H9 (cell line): ENCODE data around the gene FOXL1. TPM values are rescaled to one million over a fixed set of nuclear protein-coding genes. Genes with fewer than 3 reads are reported as not detected.

Source experiments
- DNase-seq: peaks from one replicate; pipeline ENCODE4 v3.0.0-alpha.2; 2017
- H2AFZ ChIP-seq: one replicate; pipeline ENCODE4 v1.6.1; 2013; ENCODE audit warnings: mild to moderate bottlenecking, low read length, control low read depth, moderate library complexity
- H2AK5ac ChIP-seq: 2 replicates; pipeline ENCODE4 v1.6.1; 2013; ENCODE audit warnings: low read length, control low read depth, mixed read lengths; ENCODE audit not compliant: insufficient read length
- H2BK120ac ChIP-seq: one replicate; pipeline ENCODE4 v1.6.1; 2013; ENCODE audit warnings: low read depth, mild to moderate bottlenecking, low read length, control low read depth, inconsistent platforms; ENCODE audit not compliant: poor library complexity, severe bottlenecking
- H2BK12ac ChIP-seq: 2 replicates; pipeline ENCODE4 v1.6.1; 2013; ENCODE audit warnings: low read length, control low read depth, mixed read lengths, low read depth; ENCODE audit not compliant: insufficient read length
- H2BK15ac ChIP-seq: 2 replicates; pipeline ENCODE4 v1.6.1; 2013; ENCODE audit warnings: low read depth, low read length, control low read depth
- H2BK20ac ChIP-seq: one replicate; pipeline ENCODE4 v1.6.1; 2013; ENCODE audit warnings: low read depth, mild to moderate bottlenecking, low read length, control low read depth, inconsistent platforms; ENCODE audit not compliant: poor library complexity, severe bottlenecking
- H2BK5ac ChIP-seq: 2 replicates; pipeline ENCODE4 v1.6.1; 2013; ENCODE audit warnings: low read length, control low read depth, mixed read lengths; ENCODE audit not compliant: insufficient read length
- H3K14ac ChIP-seq: 2 replicates; pipeline ENCODE4 v1.6.1; 2013; ENCODE audit warnings: low read length, control low read depth; ENCODE audit not compliant: insufficient read depth
- H3K18ac ChIP-seq: 2 replicates; pipeline ENCODE4 v1.6.1; 2013; ENCODE audit warnings: low read depth, mild to moderate bottlenecking, mixed read lengths, low read length, control low read depth; ENCODE audit not compliant: insufficient read length
- H3K23ac ChIP-seq: 2 replicates; pipeline ENCODE4 v1.6.1; 2013; ENCODE audit warnings: low read length, control low read depth, mixed read lengths, low read depth; ENCODE audit not compliant: insufficient read length
- H3K23me2 ChIP-seq: 2 replicates; pipeline ENCODE4 v1.6.1; 2013; ENCODE audit warnings: low read depth, mild to moderate bottlenecking, mixed read lengths, low read length, control low read depth; ENCODE audit not compliant: insufficient read length, poor library complexity, severe bottlenecking
- H3K27ac ChIP-seq: 2 replicates; pipeline ENCODE4 v1.5.1; 2013; ENCODE audit warnings: low read length, control low read depth, mixed read lengths, low read depth; ENCODE audit not compliant: insufficient read length
- H3K27me3 ChIP-seq: 2 replicates; pipeline ENCODE4 v1.6.1; 2013; ENCODE audit warnings: low read length, control low read depth, inconsistent platforms; ENCODE audit not compliant: insufficient read depth
- H3K4ac ChIP-seq: 2 replicates; pipeline ENCODE4 v1.6.1; 2013; ENCODE audit warnings: low read depth, mild to moderate bottlenecking, control low read depth, inconsistent platforms, low read length, moderate library complexity
- H3K4me1 ChIP-seq: 2 replicates; pipeline ENCODE4 v1.6.1; 2013; ENCODE audit warnings: low read length, control low read depth, inconsistent platforms; ENCODE audit not compliant: insufficient read depth
- H3K4me2 ChIP-seq: 2 replicates; pipeline ENCODE4 v1.6.1; 2013; ENCODE audit warnings: low read length, control low read depth, mixed read lengths; ENCODE audit not compliant: insufficient read length, insufficient read depth
- H3K56ac ChIP-seq: 2 replicates; pipeline ENCODE4 v1.6.1; 2013; ENCODE audit warnings: low read depth, mild to moderate bottlenecking, mixed read lengths, low read length, control low read depth; ENCODE audit not compliant: insufficient read length
- H3K79me1 ChIP-seq: 2 replicates; pipeline ENCODE4 v1.6.1; 2013; ENCODE audit warnings: low read depth, mild to moderate bottlenecking, moderate library complexity, low read length, control low read depth, inconsistent platforms; ENCODE audit not compliant: insufficient read depth, poor library complexity, severe bottlenecking
- H3K79me2 ChIP-seq: 2 replicates; pipeline ENCODE4 v1.6.1; 2013; ENCODE audit warnings: low read length, control low read depth, inconsistent platforms; ENCODE audit not compliant: insufficient read depth
- H3K9ac ChIP-seq: 2 replicates; pipeline ENCODE4 v1.6.1; 2013; ENCODE audit warnings: low read length, control low read depth, mixed read lengths; ENCODE audit not compliant: insufficient read length; ENCODE audit errors: extremely low read depth
- H3K9me3 ChIP-seq: one replicate; pipeline ENCODE4 v1.6.1; 2013; ENCODE audit warnings: low read depth, low read length, inconsistent platforms; ENCODE audit not compliant: control insufficient read depth
- H3T11ph ChIP-seq: one replicate; pipeline ENCODE4 v1.6.1; 2013; ENCODE audit warnings: mild to moderate bottlenecking, low read length, control low read depth, inconsistent platforms
- H4K20me1 ChIP-seq: one replicate; pipeline ENCODE4 v1.6.1; 2013; ENCODE audit not compliant: control insufficient read depth, insufficient read length, insufficient read depth
- H4K5ac ChIP-seq: 2 replicates; pipeline ENCODE4 v1.6.1; 2013; ENCODE audit warnings: low read depth, mild to moderate bottlenecking, mixed read lengths, low read length, control low read depth; ENCODE audit not compliant: insufficient read length
- H4K8ac ChIP-seq: replicated peaks from 2 replicates; pipeline ENCODE4 v1.6.1; 2013; ENCODE audit warnings: low read length, control low read depth, mixed read lengths, low read depth; ENCODE audit not compliant: insufficient read length
- H4K91ac ChIP-seq: 2 replicates; pipeline ENCODE4 v1.6.1; 2013; ENCODE audit warnings: low read depth, mild to moderate bottlenecking, moderate library complexity, mixed read lengths, low read length, control low read depth; ENCODE audit not compliant: insufficient read length
- H3K27ac Mint-ChIP-seq, 3 experiments: 2 replicates in 2 of 3; 3 replicates in 1 of 3; pipeline ENCODE4 v1.8.0; 2020 to 2021; ENCODE audit warnings: mixed read lengths in 3 of 3, mild to moderate bottlenecking in 1 of 3, moderate library complexity in 1 of 3
- H3K27me3 Mint-ChIP-seq: 2 replicates; pipeline ENCODE4 v1.8.0; 2021; ENCODE audit warnings: low read depth, mild to moderate bottlenecking, moderate library complexity, mixed read lengths
- H3K36me3 Mint-ChIP-seq, 3 experiments: 2 replicates in 2 of 3; 3 replicates in 1 of 3; pipeline ENCODE4 v1.8.0; 2020 to 2021; ENCODE audit warnings: low read depth in 3 of 3, mixed read lengths in 3 of 3; ENCODE audit not compliant: insufficient read depth in 1 of 3
- H3K4me1 Mint-ChIP-seq, 2 experiments: 2 replicates each; pipeline ENCODE4 v1.8.0; 2020; ENCODE audit warnings: mixed read lengths in 2 of 2
- H3K4me3 Mint-ChIP-seq, 2 experiments: 2 replicates in 1 of 2; 3 replicates in 1 of 2; pipeline ENCODE4 v1.8.0; 2020 to 2021; ENCODE audit warnings: mild to moderate bottlenecking in 2 of 2, mixed read lengths in 2 of 2, moderate library complexity in 1 of 2
- H3K9me3 Mint-ChIP-seq, 2 experiments: 2 replicates in 1 of 2; 3 replicates in 1 of 2; pipeline ENCODE4 v1.8.0; 2020; ENCODE audit warnings: mild to moderate bottlenecking in 2 of 2, mixed read lengths in 2 of 2, moderate library complexity in 1 of 2
- CTCF ChIP-seq: fragments of 200-600 bp; sonication (generic); conservative IDR thresholded peaks from 3 replicates; pipeline ENCODE4 v1.8.0; 2021; ENCODE audit warnings: antibody characterized with exemption, mild to moderate bottlenecking
- WGBS: extraction: QIAGEN DNeasy Blood & Tissue Kit; methylation state at CpG from one replicate; pipeline ENCODE4 v1.1.7; 2013; ENCODE audit warnings: missing lambda C conversion rate, low lambda C conversion rate, mixed read lengths; ENCODE audit not compliant: insufficient read length; ENCODE audit errors: extremely low coverage; 5-methylcytosine and 5-hydroxymethylcytosine counted together
- total RNA-seq: library from RNA; stranded (reverse); gene quantifications from 2 replicates; pipeline ENCODE4 v1.2.1, GENCODE V29; 2021

Gene FOXL1
- total RNA-seq, 1 experiment from 2014 or later: 0.09 TPM

DNA sequence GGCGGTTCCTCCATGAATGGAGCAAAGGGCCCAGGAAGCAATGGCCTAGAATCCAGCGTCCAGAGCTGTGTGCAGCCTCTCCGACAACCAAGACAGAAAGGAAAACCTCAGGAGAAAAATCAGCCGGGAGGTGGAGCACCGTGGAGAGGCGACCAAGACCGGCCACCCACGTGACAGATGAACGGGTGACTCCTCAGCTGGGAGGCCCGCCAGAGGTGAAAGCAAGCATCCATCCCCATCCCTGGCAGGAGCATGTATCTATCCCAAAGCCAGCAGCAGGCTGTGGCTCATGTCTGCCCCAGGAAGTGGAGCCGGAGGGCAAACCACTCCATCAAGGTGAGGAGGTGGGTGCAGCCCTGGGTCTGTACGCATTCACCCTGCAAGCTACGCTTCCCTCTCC lies 52.1 kb downstream of the FOXL1 start:
- no peak overlapping the region for H2BK12ac ChIP-seq
- DNase-seq: no peak
- no peaks in the 10 kb centered on the region for H3K79me2 ChIP-seq
- H3K4me1 ChIP-seq: no peaks in the 10 kb centered on the region
- no peak overlapping the region for H4K5ac ChIP-seq
- H2BK120ac ChIP-seq: no peak overlapping the region
- no peaks in the 10 kb centered on the region for H3K27me3 ChIP-seq
- H3K79me1 ChIP-seq: no peaks in the 10 kb centered on the region
- H2BK15ac ChIP-seq: no peak overlapping the region
- no peak overlapping the region for H2AFZ ChIP-seq
- no peak overlapping the region for H3K4ac ChIP-seq
- Mint-ChIP-seq H3K4me1 (peaks cover 9 to 12% of the 10 kb centered on the region in 2 experiments), H3K36me3 (no peaks in the 10 kb centered on the region; a peak in 1 of 7 replicates), H3K27ac (no peak overlapping the region), H3K9me3 (no peaks in the 10 kb centered on the region; a peak in 1 of 5 replicates), H3K4me3 (no peak overlapping the region), H3K27me3 (peaks cover 10% of the 10 kb centered on the region; the same call in 1 of the 2 replicates)
- no peaks in the 10 kb centered on the region for H4K20me1 ChIP-seq
- H3K4me2 ChIP-seq: no peak overlapping the region
- no peak overlapping the region for H2AK5ac ChIP-seq
- no peak overlapping the region for H3K27ac ChIP-seq
- H3K56ac ChIP-seq: no peak overlapping the region
- no peaks in the 10 kb centered on the region for H3K9me3 ChIP-seq
- no peak overlapping the region for H3K18ac ChIP-seq
- no peak overlapping the region for H3T11ph ChIP-seq
- H2BK5ac ChIP-seq: no peak overlapping the region
- no peak overlapping the region for H3K9ac ChIP-seq
- no peak overlapping the region for H3K14ac ChIP-seq
- TF ChIP-seq CTCF: no peak
- H3K23ac ChIP-seq: no peak overlapping the region
- H2BK20ac ChIP-seq: no peak overlapping the region
- no CpG with 5 or more reads among the region's 13 CpGs for WGBS
- no peaks in the 10 kb centered on the region for H3K23me2 ChIP-seq
- H4K8ac ChIP-seq: no peak overlapping the region
- no peak overlapping the region for H4K91ac ChIP-seq
